ENCODE data around the gene MNX1. TPM values are rescaled to one million over a fixed set of nuclear protein-coding genes. Genes with fewer than 3 reads are reported as not detected.

The MNX1 gene
- total RNA-seq, 2 donors from 2014 or later: 14.5 to 27.4 TPM

DNA sequence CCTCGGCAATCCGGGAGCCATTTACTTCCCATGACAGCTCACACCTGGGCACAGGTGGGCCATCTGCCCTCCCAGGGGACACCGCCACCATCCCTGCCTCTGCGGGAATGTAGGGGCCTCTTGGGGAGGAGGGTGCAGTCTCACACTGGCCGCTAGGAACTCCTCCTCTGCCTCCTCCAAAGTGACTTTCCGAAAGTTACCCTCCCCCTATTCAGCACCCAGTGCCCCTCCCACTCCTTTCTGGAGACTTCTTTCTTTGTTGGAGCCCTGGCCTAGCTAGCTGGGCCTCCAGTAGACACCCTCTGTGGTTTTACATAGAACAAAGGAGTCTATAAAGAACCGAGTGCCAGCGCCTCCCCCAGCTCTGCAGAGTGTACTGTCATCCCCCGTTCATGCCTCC, 45.8 kb upstream of the MNX1 start:
- no peaks in the 10 kb centered on the region for H3K36me3 ChIP-seq
- no peak overlapping the region for H3K27ac ChIP-seq
- TF ChIP-seq, protein P1, sequence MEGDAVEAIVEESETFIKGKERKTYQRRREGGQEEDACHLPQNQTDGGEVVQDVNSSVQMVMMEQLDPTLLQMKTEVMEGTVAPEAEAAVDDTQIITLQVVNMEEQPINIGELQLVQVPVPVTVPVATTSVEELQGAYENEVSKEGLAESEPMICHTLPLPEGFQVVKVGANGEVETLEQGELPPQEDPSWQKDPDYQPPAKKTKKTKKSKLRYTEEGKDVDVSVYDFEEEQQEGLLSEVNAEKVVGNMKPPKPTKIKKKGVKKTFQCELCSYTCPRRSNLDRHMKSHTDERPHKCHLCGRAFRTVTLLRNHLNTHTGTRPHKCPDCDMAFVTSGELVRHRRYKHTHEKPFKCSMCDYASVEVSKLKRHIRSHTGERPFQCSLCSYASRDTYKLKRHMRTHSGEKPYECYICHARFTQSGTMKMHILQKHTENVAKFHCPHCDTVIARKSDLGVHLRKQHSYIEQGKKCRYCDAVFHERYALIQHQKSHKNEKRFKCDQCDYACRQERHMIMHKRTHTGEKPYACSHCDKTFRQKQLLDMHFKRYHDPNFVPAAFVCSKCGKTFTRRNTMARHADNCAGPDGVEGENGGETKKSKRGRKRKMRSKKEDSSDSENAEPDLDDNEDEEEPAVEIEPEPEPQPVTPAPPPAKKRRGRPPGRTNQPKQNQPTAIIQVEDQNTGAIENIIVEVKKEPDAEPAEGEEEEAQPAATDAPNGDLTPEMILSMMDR (IDR thresholded peaks at IDR 0.05): no peak
- no peak overlapping the region for H3K4me3 ChIP-seq
- H3K4me1 ChIP-seq: no peaks in the 10 kb centered on the region
- no peak overlapping the region for H3K9ac ChIP-seq (ENCODE audit: low read depth in 2 of 2, low read length in 2 of 2)
- DNase-seq: no peak
- H3K27me3 ChIP-seq: no peaks in the 10 kb centered on the region
- intact Hi-C loops (cut with DNase I): no loop called here
- no peaks in the 10 kb centered on the region for H3K9me3 ChIP-seq

DNA sequence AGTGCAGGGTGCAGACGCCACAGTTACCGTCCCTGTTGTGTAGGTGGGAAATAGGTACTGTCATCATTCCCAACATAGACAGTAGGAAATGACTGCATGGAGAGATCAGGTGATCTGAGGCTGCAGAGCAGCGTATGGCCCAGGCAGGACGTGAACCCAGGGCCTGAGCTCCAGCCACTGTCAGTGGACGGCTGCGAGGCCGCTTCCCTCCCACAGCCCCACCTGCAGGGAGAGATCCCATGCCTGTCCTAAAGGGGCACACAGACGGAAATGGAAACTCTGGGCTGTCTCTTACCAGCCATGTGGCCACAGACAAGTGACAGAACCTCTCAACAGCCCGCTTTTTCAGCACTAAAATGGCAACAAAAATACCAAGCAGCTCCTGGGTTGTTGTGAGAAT, 44.5 kb upstream of the MNX1 start:
- H3K4me1 ChIP-seq: no peaks in the 10 kb centered on the region
- H3K4me3 ChIP-seq: no peak overlapping the region
- H3K27me3 ChIP-seq: no peaks in the 10 kb centered on the region
- TF ChIP-seq, protein P1 (IDR thresholded peaks at IDR 0.05): no peak
- H3K9me3 ChIP-seq: no peaks in the 10 kb centered on the region
- no peaks in the 10 kb centered on the region for H3K36me3 ChIP-seq
- no peak for DNase-seq
- intact Hi-C loops (cut with DNase I): no loop called here
- H3K27ac ChIP-seq: no peak overlapping the region
- no peak overlapping the region for H3K9ac ChIP-seq (ENCODE audit: low read depth in 2 of 2, low read length in 2 of 2)

DNA sequence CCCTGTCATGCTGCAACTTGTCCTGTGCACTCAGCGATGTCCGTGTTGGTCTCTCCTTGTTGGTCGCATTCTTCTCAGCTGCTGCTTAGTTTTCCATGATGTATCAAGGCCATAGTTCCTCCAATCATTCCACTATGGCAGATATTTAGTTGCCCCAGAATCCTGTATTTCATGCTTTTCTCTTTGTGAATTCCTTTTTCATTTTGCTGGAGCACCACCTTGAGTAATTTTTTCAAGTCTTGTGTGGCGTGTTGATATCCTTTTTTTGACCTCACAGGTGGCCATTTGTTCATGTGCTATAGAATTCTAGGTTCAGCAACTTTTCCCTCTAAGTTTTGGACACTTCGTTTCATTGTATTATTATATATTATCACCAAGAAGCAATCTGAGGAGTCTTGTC, 42.7 kb upstream of the MNX1 start:
- intact Hi-C loops (cut with DNase I): no loop called here
- no peaks in the 10 kb centered on the region for H3K9me3 ChIP-seq

DNA sequence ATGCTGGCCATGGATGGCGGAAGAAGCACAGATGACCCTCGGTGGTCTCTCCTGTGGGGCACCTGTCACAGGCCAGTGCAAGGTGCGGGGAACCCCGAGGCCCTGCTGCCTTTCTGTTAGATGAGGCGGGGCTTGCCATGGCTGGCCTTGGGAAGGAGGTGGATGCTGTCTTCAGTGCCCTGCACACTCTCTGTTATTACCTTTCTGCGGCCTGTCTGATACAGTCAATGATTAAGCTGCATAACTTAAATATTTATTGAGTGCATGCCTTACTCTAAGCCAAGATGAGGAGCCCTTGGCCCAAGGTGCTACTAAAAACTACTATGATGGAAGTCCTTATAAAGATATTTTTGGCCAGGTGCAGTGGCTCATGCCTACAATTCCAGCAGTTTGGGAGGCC, 36.7 kb upstream of the MNX1 start:
- no peak overlapping the region for H3K4me3 ChIP-seq
- intact Hi-C loops (cut with DNase I): no loop called here
- H3K27me3 ChIP-seq: no peaks in the 10 kb centered on the region
- TF ChIP-seq, protein P1 (IDR thresholded peaks at IDR 0.05): no peak
- H3K36me3 ChIP-seq: no peaks in the 10 kb centered on the region
- no peaks in the 10 kb centered on the region for H3K9me3 ChIP-seq
- H3K9ac ChIP-seq (ENCODE audit: low read depth in 2 of 2, low read length in 2 of 2): no peak overlapping the region
- DNase-seq: no peak
- no peaks in the 10 kb centered on the region for H3K4me1 ChIP-seq
- no peak overlapping the region for H3K27ac ChIP-seq

More for the DNA sequence above, 42.7 kb upstream of the MNX1 start:
- TF ChIP-seq, protein P1 (IDR thresholded peaks at IDR 0.05): no peak
- DNase-seq: no peak
- no peak overlapping the region for H3K27ac ChIP-seq
- no peak overlapping the region for H3K4me3 ChIP-seq
- H3K9ac ChIP-seq (ENCODE audit: low read depth in 2 of 2, low read length in 2 of 2): no peak overlapping the region
- H3K27me3 ChIP-seq: no peaks in the 10 kb centered on the region
- H3K36me3 ChIP-seq: no peaks in the 10 kb centered on the region
- no peaks in the 10 kb centered on the region for H3K4me1 ChIP-seq

DNA sequence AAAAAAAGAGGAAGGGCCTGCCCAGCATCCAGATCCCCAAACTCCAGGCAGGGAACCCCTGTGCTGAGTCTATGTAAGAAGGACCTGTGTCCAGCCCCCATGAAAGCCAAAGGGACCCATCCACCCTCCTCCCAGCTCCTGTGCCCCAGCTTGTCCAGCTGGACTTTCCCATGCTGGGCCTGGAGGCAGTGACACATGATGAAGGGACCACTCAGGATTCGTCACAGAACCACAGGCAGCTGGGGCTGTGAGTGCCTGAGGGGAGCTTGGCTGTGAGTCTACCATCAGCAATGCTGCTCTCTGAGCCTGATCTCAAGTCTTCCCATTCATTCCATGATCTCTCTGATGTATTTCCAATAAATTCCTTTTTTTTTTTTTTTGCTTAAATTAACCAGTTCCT, 36.2 kb upstream of the MNX1 start:
- intact Hi-C loops (cut with DNase I): no loop called here
- H3K4me1 ChIP-seq: no peaks in the 10 kb centered on the region
- H3K27ac ChIP-seq: no peak overlapping the region
- no peak overlapping the region for H3K4me3 ChIP-seq
- no peak overlapping the region for H3K9ac ChIP-seq (ENCODE audit: low read depth in 2 of 2, low read length in 2 of 2)
- no peaks in the 10 kb centered on the region for H3K36me3 ChIP-seq
- H3K9me3 ChIP-seq: no peaks in the 10 kb centered on the region
- H3K27me3 ChIP-seq: no peaks in the 10 kb centered on the region
- no peak for DNase-seq
- TF ChIP-seq, protein P1 (IDR thresholded peaks at IDR 0.05): no peak
